ENCODE results near the gene TCP11L1. TPM values are rescaled to one million over a fixed set of nuclear protein-coding genes. Genes with fewer than 3 reads are reported as not detected.
"Not testable (repeated sequence)": the region's sequence is repeated elsewhere in the genome, so short reads cannot be mapped to it uniquely, and the experiment has no call there.

Gene TCP11L1
- total RNA-seq, 2 experiments from 2014 or later, result 17.6 to 19.0 TPM

- no peaks in the 10 kb centered on the region for H3K36me3 Mint-ChIP-seq (ENCODE audit: low read depth)
- peaks cover 71% of the 10 kb centered on the region for H3K27me3 Mint-ChIP-seq
- H3K4me1 Mint-ChIP-seq, result peaks cover 14% of the 10 kb centered on the region
- no peaks in the 10 kb centered on the region for H3K9me3 Mint-ChIP-seq
- ChIA-PET CTCF (interaction anchor here (0.6 to 3.6 kb wide), 2 partner anchors 48 to 1089 kb away, joined by 5 to 11 read pairs; no protein-coding TSS in a partner anchor), POLR2A (interaction anchor here (1.3 to 2.0 kb wide), 2 partner anchors 22 to 144 kb away, joined by 3 to 14 read pairs; partner anchors contain the start of genes CSTF3 and TCP11L1)
- H3K27ac Mint-ChIP-seq, result no peak overlapping the region
- no peak overlapping the region for H3K4me3 Mint-ChIP-seq
- DNase-seq, result no peak
Measured at GRCh38 chr11:33017478-33017877, 21.9 kb upstream of the TCP11L1 start.

- Mint-ChIP-seq H3K36me3 (ENCODE audit: low read depth) (no peaks in the 10 kb centered on the region), H3K27ac (no peak overlapping the region), H3K4me1 (peaks cover 14% of the 10 kb centered on the region), H3K27me3 (peaks cover 71% of the 10 kb centered on the region), H3K4me3 (no peak overlapping the region), H3K9me3 (no peaks in the 10 kb centered on the region)
- DNase-seq, result no peak
- CTCF ChIA-PET, result no interaction called here
- POLR2A ChIA-PET, result interaction anchor here (1.3 kb wide), 1 partner anchor 143 kb away, joined by 3 read pairs; the partner anchor contains the start of gene CSTF3
Measured at GRCh38 chr11:33017965-33018364, 21.4 kb upstream of the TCP11L1 start.

- CTCF ChIA-PET, result no interaction called here
- H3K27me3 Mint-ChIP-seq, result peaks cover 64% of the 10 kb centered on the region
- H3K4me3 Mint-ChIP-seq, result no peak overlapping the region
- peaks cover 13% of the 10 kb centered on the region for H3K4me1 Mint-ChIP-seq
- no peak overlapping the region for H3K27ac Mint-ChIP-seq
- no peak for DNase-seq
- H3K36me3 Mint-ChIP-seq (ENCODE audit: low read depth), result no peaks in the 10 kb centered on the region
- H3K9me3 Mint-ChIP-seq, result no peaks in the 10 kb centered on the region
- POLR2A ChIA-PET, result no interaction called here
Measured at GRCh38 chr11:33018840-33019239, 20.5 kb upstream of the TCP11L1 start.

- CTCF ChIA-PET, result interaction anchor here (1.0 to 1.1 kb wide), 2 partner anchors 23 to 39 kb away, joined by 3 read pairs; no protein-coding TSS in a partner anchor
- H3K9me3 Mint-ChIP-seq, result no peaks in the 10 kb centered on the region
- peaks cover 62% of the 10 kb centered on the region for H3K27me3 Mint-ChIP-seq
- no peak overlapping the region for H3K27ac Mint-ChIP-seq
- DNase-seq, result no peak
- H3K4me1 Mint-ChIP-seq, result peaks cover under 1% of the 10 kb centered on the region
- no peaks in the 10 kb centered on the region for H3K36me3 Mint-ChIP-seq (ENCODE audit: low read depth)
- POLR2A ChIA-PET, result interaction anchor here (4.0 kb wide), 1 partner anchor 18 kb away, joined by 20 read pairs; the partner anchor contains the start of gene TCP11L1
- H3K4me3 Mint-ChIP-seq, result no peak overlapping the region
Measured at GRCh38 chr11:33021501-33021900, 17.9 kb upstream of the TCP11L1 start.

- H3K4me3 Mint-ChIP-seq, result no peak overlapping the region
- no peak for DNase-seq
- no peak overlapping the region for H3K27ac Mint-ChIP-seq
- POLR2A ChIA-PET, result interaction anchor here (4.0 kb wide), 1 partner anchor 18 kb away, joined by 20 read pairs; the partner anchor contains the start of gene TCP11L1
- no peaks in the 10 kb centered on the region for H3K4me1 Mint-ChIP-seq
- CTCF ChIA-PET, result interaction anchor here (1.1 to 1.4 kb wide), 2 partner anchors 18 to 39 kb away, joined by 3 to 4 read pairs; partner anchors contain the start of gene TCP11L1
- H3K27me3 Mint-ChIP-seq, result peaks cover 61% of the 10 kb centered on the region
- H3K36me3 Mint-ChIP-seq (ENCODE audit: low read depth), result no peaks in the 10 kb centered on the region
- no peaks in the 10 kb centered on the region for H3K9me3 Mint-ChIP-seq
Measured at GRCh38 chr11:33021937-33022336, 17.4 kb upstream of the TCP11L1 start.

- no peaks in the 10 kb centered on the region for H3K9me3 Mint-ChIP-seq
- H3K36me3 Mint-ChIP-seq (ENCODE audit: low read depth), result no peaks in the 10 kb centered on the region
- POLR2A ChIA-PET, result interaction anchor here (1.2 to 2.1 kb wide), 2 partner anchors 8 to 14 kb away, joined by 3 to 7 read pairs; partner anchors contain the start of gene TCP11L1
- H3K27me3 Mint-ChIP-seq, result peaks cover 44% of the 10 kb centered on the region
- no peaks in the 10 kb centered on the region for H3K4me1 Mint-ChIP-seq
- H3K27ac Mint-ChIP-seq, result no peak overlapping the region
- DNase-seq, result no peak
- no peak overlapping the region for H3K4me3 Mint-ChIP-seq
- CTCF ChIA-PET, result interaction anchor here (1.0 kb wide), 1 partner anchor 14 kb away, joined by 3 read pairs; the partner anchor contains the start of gene TCP11L1
Measured at GRCh38 chr11:33025339-33025722, 14.0 kb upstream of the TCP11L1 start.

GRCh38 chr11:33027233-33027632 is 12.1 kb upstream of the TCP11L1 start:
- no peak overlapping the region for H3K4me3 Mint-ChIP-seq
- H3K9me3 Mint-ChIP-seq, result no peaks in the 10 kb centered on the region
- H3K36me3 Mint-ChIP-seq (ENCODE audit: low read depth), result no peaks in the 10 kb centered on the region
- no peak overlapping the region for H3K27ac Mint-ChIP-seq
- H3K4me1 Mint-ChIP-seq, result no peaks in the 10 kb centered on the region
- CTCF ChIA-PET, result interaction anchor here (1.2 kb wide), 1 partner anchor 38 kb away, joined by 4 read pairs; no protein-coding TSS in a partner anchor
- H3K27me3 Mint-ChIP-seq, result peaks cover 45% of the 10 kb centered on the region
- POLR2A ChIA-PET, result interaction anchor here (1.2 kb wide), 1 partner anchor 12 kb away, joined by 4 read pairs; the partner anchor contains the start of gene TCP11L1
- DNase-seq, result no peak

GRCh38 chr11:33027846-33028536 is 11.4 kb upstream of the TCP11L1 start:
- CTCF ChIA-PET, result interaction anchor here (1.2 kb wide), 1 partner anchor 37 kb away, joined by 4 read pairs; no protein-coding TSS in a partner anchor
- POLR2A ChIA-PET, result interaction anchor here (1.2 kb wide), 1 partner anchor 11 kb away, joined by 4 read pairs; the partner anchor contains the start of gene TCP11L1
- peaks cover 49% of the 10 kb centered on the region for H3K27me3 Mint-ChIP-seq
- H3K27ac Mint-ChIP-seq, result no peak overlapping the region
- H3K4me1 Mint-ChIP-seq, result no peaks in the 10 kb centered on the region
- no peak for DNase-seq
- H3K36me3 Mint-ChIP-seq (ENCODE audit: low read depth), result no peaks in the 10 kb centered on the region
- H3K4me3 Mint-ChIP-seq, result no peak overlapping the region
- H3K9me3 Mint-ChIP-seq, result no peaks in the 10 kb centered on the region

- ChIA-PET POLR2A (no interaction called here), CTCF (no interaction called here)
- Mint-ChIP-seq H3K36me3 (ENCODE audit: low read depth) (no peaks in the 10 kb centered on the region), H3K4me3 (no peak overlapping the region), H3K9me3 (no peaks in the 10 kb centered on the region), H3K27me3 (peaks cover 51% of the 10 kb centered on the region), H3K27ac (no peak overlapping the region), H3K4me1 (no peaks in the 10 kb centered on the region)
- no peak for DNase-seq
Measured at GRCh38 chr11:33028537-33028914, 10.8 kb upstream of the TCP11L1 start.

GRCh38 chr11:33029218-33029617 is 10.2 kb upstream of the TCP11L1 start:
- H3K27me3 Mint-ChIP-seq, result peaks cover 55% of the 10 kb centered on the region
- POLR2A ChIA-PET, H3K4me1 Mint-ChIP-seq: not testable (repeated sequence)

GRCh38 chr11:33033493-33033892 is 5.9 kb upstream of the TCP11L1 start:
- H3K4me3 Mint-ChIP-seq, result no peak overlapping the region
- no peaks in the 10 kb centered on the region for H3K9me3 Mint-ChIP-seq
- POLR2A ChIA-PET, result interaction anchor here (1.1 kb wide), 1 partner anchor 9 kb away, joined by 3 read pairs; no protein-coding TSS in a partner anchor
- CTCF ChIA-PET, result interaction anchor here (1.9 kb wide), 1 partner anchor 32 kb away, joined by 7 read pairs; no protein-coding TSS in a partner anchor
- no peaks in the 10 kb centered on the region for H3K36me3 Mint-ChIP-seq (ENCODE audit: low read depth)
- H3K27me3 Mint-ChIP-seq, result peaks cover 40% of the 10 kb centered on the region
- peaks cover 1% of the 10 kb centered on the region for H3K4me1 Mint-ChIP-seq
- DNase-seq, result no peak
- H3K27ac Mint-ChIP-seq, result no peak overlapping the region

More at GRCh38 chr11:33029218-33029617, 10.2 kb upstream of the TCP11L1 start:
- H3K27ac Mint-ChIP-seq; H3K9me3 Mint-ChIP-seq; H3K36me3 Mint-ChIP-seq (ENCODE audit: low read depth); H3K4me3 Mint-ChIP-seq; CTCF ChIA-PET; DNase-seq: not testable (repeated sequence)

- no peaks in the 10 kb centered on the region for H3K36me3 Mint-ChIP-seq (ENCODE audit: low read depth)
- peaks cover 8% of the 10 kb centered on the region for H3K4me1 Mint-ChIP-seq
- no peak for DNase-seq
- no peak overlapping the region for H3K4me3 Mint-ChIP-seq
- ChIA-PET CTCF (no interaction called here), POLR2A (no interaction called here)
- H3K27ac Mint-ChIP-seq, result no peak overlapping the region
- H3K27me3 Mint-ChIP-seq, result peaks cover 36% of the 10 kb centered on the region
- H3K9me3 Mint-ChIP-seq, result no peaks in the 10 kb centered on the region
Measured at GRCh38 chr11:33035011-33035410, 4.4 kb upstream of the TCP11L1 start.
